Measurements from ENCODE around the gene TRIM26. TPM values are rescaled to one million over a fixed set of nuclear protein-coding genes. Genes with fewer than 3 reads are reported as not detected.
A peak's percentile ranks its signal among the peaks of the same experiment; 100 is the strongest.

The TRIM26 gene
- total and polyA plus RNA-seq, 2 experiments from 2014 or later = 11.0 to 38.0 TPM

DNA sequence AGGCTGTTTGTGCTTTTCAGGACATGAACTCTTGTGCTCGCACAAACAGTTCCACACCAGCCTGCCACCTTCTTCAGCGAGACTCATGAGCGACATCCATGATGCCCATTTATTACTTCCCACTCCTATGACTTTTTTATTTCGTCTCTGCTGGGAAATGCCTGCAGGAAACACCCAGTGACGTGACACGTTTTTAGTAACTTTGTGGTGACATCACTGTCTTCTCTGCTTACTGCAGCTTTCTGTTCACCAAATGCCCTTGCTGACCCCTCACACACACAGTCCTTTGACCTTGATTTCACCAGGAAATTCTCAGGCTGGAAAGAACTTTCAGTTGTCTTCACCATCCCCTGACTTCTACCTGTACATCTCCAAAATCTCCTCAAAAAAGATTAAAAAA, 68.4 kb downstream of the TRIM26 start:
- H3K4me3 Mint-ChIP-seq = no peak overlapping the region
- ATAC-seq = no peak
- 0 out of 2 replicates have a peak overlapping the region, but pooled peaks have one; percentile 32 for H2AFZ ChIP-seq

More for the DNA sequence above, 68.4 kb downstream of the TRIM26 start:
- Mint-ChIP-seq H3K36me3 (ENCODE audit: low read depth) (no peaks in the 10 kb centered on the region), H3K27ac (no peak overlapping the region), H3K27me3 (ENCODE audit: insufficient read depth, low read depth, poor library complexity) (no peaks in the 10 kb centered on the region), H3K9me3 (no peaks in the 10 kb centered on the region), H3K4me1 (peaks cover 5% of the 10 kb centered on the region)
- DNase-seq (ENCODE audit: low spot score) = no peak
- Histone ChIP-seq H3K79me2 (replicated peaks; ENCODE audit: insufficient read depth) (no peaks in the 10 kb centered on the region), H3K36me3 (ENCODE audit: insufficient read depth) (no peaks in the 10 kb centered on the region), H3K4me1 (ENCODE audit: insufficient read depth) (no peaks in the 10 kb centered on the region), H3K27ac (ENCODE audit: low read depth) (no peak overlapping the region), H3K4me2 (no peak overlapping the region), H3K4me3 (no peak overlapping the region), H3K9me2 (ENCODE audit: insufficient read depth) (no peaks in the 10 kb centered on the region), H3K27me3 (ENCODE audit: insufficient read depth) (no peaks in the 10 kb centered on the region), H4K20me1 (replicated peaks; ENCODE audit: insufficient read depth) (no peaks in the 10 kb centered on the region), H3F3A (replicated peaks; ENCODE audit: low read depth) (no peaks in the 10 kb centered on the region)
- TF ChIP-seq EZH2phosphoT487 (IDR thresholded peaks at IDR 0.05; ENCODE audit: unreplicated experiment) = no peak
- no peak for TF ChIP-seq JUNB (IDR thresholded peaks at IDR 0.05; ENCODE audit: unreplicated experiment)
- no peak for TF ChIP-seq EZH2 (IDR thresholded peaks at IDR 0.05; ENCODE audit: low read depth, unreplicated experiment)
- TF ChIP-seq CTCF (conservative IDR thresholded peaks at IDR 0.05; ENCODE audit: low read depth in 2 of 2) = no peak
- TF ChIP-seq ZNF114 (CRISPR knock-in tag; IDR thresholded peaks at IDR 0.05) = no peak
- TF ChIP-seq NANOG (IDR thresholded peaks at IDR 0.05; ENCODE audit: borderline replicate concordance) = no peak
- TF ChIP-seq CREB1 (CRISPR knock-in tag; IDR thresholded peaks at IDR 0.05; ENCODE audit: low read depth) = no peak
- TF ChIP-seq POLR2AphosphoS5 (IDR thresholded peaks at IDR 0.05; ENCODE audit: low read depth) = no peak
- TF ChIP-seq ZNF331 (CRISPR knock-in tag; IDR thresholded peaks at IDR 0.05; ENCODE audit: low read depth) = no peak
- TF ChIP-seq, protein P1, sequence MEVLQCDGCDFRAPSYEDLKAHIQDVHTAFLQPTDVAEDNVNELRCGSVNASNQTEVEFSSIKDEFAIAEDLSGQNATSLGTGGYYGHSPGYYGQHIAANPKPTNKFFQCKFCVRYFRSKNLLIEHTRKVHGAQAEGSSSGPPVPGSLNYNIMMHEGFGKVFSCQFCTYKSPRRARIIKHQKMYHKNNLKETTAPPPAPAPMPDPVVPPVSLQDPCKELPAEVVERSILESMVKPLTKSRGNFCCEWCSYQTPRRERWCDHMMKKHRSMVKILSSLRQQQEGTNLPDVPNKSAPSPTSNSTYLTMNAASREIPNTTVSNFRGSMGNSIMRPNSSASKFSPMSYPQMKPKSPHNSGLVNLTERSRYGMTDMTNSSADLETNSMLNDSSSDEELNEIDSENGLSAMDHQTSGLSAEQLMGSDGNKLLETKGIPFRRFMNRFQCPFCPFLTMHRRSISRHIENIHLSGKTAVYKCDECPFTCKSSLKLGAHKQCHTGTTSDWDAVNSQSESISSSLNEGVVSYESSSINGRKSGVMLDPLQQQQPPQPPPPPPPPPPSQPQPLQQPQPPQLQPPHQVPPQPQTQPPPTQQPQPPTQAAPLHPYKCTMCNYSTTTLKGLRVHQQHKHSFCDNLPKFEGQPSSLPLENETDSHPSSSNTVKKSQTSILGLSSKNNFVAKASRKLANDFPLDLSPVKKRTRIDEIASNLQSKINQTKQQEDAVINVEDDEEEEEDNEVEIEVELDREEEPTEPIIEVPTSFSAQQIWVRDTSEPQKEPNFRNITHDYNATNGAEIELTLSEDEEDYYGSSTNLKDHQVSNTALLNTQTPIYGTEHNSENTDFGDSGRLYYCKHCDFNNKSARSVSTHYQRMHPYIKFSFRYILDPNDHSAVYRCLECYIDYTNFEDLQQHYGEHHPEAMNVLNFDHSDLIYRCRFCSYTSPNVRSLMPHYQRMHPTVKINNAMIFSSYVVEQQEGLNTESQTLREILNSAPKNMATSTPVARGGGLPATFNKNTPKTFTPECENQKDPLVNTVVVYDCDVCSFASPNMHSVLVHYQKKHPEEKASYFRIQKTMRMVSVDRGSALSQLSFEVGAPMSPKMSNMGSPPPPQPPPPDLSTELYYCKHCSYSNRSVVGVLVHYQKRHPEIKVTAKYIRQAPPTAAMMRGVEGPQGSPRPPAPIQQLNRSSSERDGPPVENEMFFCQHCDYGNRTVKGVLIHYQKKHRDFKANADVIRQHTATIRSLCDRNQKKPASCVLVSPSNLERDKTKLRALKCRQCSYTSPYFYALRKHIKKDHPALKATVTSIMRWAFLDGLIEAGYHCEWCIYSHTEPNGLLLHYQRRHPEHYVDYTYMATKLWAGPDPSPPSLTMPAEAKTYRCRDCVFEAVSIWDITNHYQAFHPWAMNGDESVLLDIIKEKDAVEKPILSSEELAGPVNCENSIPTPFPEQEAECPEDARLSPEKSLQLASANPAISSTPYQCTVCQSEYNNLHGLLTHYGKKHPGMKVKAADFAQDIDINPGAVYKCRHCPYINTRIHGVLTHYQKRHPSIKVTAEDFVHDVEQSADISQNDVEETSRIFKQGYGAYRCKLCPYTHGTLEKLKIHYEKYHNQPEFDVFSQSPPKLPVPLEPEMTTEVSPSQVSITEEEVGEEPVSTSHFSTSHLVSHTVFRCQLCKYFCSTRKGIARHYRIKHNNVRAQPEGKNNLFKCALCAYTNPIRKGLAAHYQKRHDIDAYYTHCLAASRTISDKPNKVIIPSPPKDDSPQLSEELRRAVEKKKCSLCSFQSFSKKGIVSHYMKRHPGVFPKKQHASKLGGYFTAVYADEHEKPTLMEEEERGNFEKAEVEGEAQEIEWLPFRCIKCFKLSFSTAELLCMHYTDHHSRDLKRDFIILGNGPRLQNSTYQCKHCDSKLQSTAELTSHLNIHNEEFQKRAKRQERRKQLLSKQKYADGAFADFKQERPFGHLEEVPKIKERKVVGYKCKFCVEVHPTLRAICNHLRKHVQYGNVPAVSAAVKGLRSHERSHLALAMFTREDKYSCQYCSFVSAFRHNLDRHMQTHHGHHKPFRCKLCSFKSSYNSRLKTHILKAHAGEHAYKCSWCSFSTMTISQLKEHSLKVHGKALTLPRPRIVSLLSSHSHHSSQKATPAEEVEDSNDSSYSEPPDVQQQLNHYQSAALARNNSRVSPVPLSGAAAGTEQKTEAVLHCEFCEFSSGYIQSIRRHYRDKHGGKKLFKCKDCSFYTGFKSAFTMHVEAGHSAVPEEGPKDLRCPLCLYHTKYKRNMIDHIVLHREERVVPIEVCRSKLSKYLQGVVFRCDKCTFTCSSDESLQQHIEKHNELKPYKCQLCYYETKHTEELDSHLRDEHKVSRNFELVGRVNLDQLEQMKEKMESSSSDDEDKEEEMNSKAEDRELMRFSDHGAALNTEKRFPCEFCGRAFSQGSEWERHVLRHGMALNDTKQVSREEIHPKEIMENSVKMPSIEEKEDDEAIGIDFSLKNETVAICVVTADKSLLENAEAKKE (CRISPR knock-in tag; IDR thresholded peaks at IDR 0.05) = no peak
- TF ChIP-seq STAT1 (IDR thresholded peaks at IDR 0.05; ENCODE audit: unreplicated experiment) = no peak
- TF ChIP-seq, protein P2, sequence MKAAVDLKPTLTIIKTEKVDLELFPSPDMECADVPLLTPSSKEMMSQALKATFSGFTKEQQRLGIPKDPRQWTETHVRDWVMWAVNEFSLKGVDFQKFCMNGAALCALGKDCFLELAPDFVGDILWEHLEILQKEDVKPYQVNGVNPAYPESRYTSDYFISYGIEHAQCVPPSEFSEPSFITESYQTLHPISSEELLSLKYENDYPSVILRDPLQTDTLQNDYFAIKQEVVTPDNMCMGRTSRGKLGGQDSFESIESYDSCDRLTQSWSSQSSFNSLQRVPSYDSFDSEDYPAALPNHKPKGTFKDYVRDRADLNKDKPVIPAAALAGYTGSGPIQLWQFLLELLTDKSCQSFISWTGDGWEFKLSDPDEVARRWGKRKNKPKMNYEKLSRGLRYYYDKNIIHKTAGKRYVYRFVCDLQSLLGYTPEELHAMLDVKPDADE (IDR thresholded peaks at IDR 0.05) = no peak

Data from GM23338 (cell line).